Mucosa of gallbladder (tissue), 1 donor: Measurements from ENCODE around the gene RNF181. TPM values are rescaled to one million over a fixed set of nuclear protein-coding genes. Genes with fewer than 3 reads are reported as not detected.
A peak's percentile ranks its signal among the peaks of the same experiment; 100 is the strongest.
"Not testable (repeated sequence)": the region's sequence is repeated elsewhere in the genome, so short reads cannot be mapped to it uniquely, and the experiment has no call there.

Experiments used
- DNase-seq: peaks from one replicate; pipeline ENCODE4 v3.0.0-alpha.2; 2020; ENCODE audit warnings: low spot score
- total RNA-seq: library from RNA; stranded (reverse); gene quantifications from one replicate; pipeline ENCODE4 v1.2.1, GENCODE V29; 2021
- donor health status: DM: no; HTN: no; CAD: no.

RNF181 gene
- total RNA-seq, 1 donor from 2014 or later = 94.1 TPM

GRCh38 chr2:85577386-85578242, 17.9 kb upstream of the RNF181 start, which contains the start of gene VAMP8:
VAMP8 (plus strand) TSS chr2:85577586; CDS start chr2:85577647, 61 bp downstream.
- DNase-seq = peak; percentile 83

GRCh38 chr2:85578243-85579180, 17.0 kb upstream of the RNF181 start:
- DNase-seq = peak; percentile 44

GRCh38 chr2:85579266-85579935, 16.1 kb upstream of the RNF181 start:
- no peak for DNase-seq

GRCh38 chr2:85580206-85580605, 15.3 kb upstream of the RNF181 start:
- DNase-seq = no peak

GRCh38 chr2:85582492-85582891, 13.1 kb upstream of the RNF181 start:
- no peak for DNase-seq

GRCh38 chr2:85583667-85584353, 11.7 kb upstream of the RNF181 start:
- DNase-seq = no peak

- peak; percentile 37 for DNase-seq
Measured at GRCh38 chr2:85584354-85584856, 11.1 kb upstream of the RNF181 start, which contains the start of gene VAMP5. VAMP5 (plus strand) TSS chr2:85584431; CDS start chr2:85584491, 60 bp downstream.

- peak; percentile 81 for DNase-seq
Measured at GRCh38 chr2:85584857-85585780, 10.4 kb upstream of the RNF181 start.

GRCh38 chr2:85585781-85586105, 9.8 kb upstream of the RNF181 start:
- DNase-seq = no peak

- no peak for DNase-seq
Measured at GRCh38 chr2:85588236-85588635, 7.3 kb upstream of the RNF181 start.

GRCh38 chr2:85588645-85589044, 6.9 kb upstream of the RNF181 start:
- no peak for DNase-seq

- DNase-seq = no peak
Measured at GRCh38 chr2:85589181-85589580, 6.4 kb upstream of the RNF181 start.

GRCh38 chr2:85589982-85590791, 5.4 kb upstream of the RNF181 start:
- no peak for DNase-seq

- no peak for DNase-seq
Measured at GRCh38 chr2:85590950-85591349, 4.6 kb upstream of the RNF181 start.

- DNase-seq = no peak
Measured at GRCh38 chr2:85591563-85591962, 4.0 kb upstream of the RNF181 start.

GRCh38 chr2:85592299-85592698, 3.2 kb upstream of the RNF181 start:
- DNase-seq = not testable (repeated sequence)

- no peak for DNase-seq
Measured at GRCh38 chr2:85593023-85593422, 2.5 kb upstream of the RNF181 start.

- DNase-seq = no peak
Measured at GRCh38 chr2:85594715-85595300, 737 bp upstream of the RNF181 start.

GRCh38 chr2:85596026-85596333, 435 bp downstream of the RNF181 start:
- DNase-seq = no peak
